HG03025 (cell line): ENCODE data around the gene LRRC23.
"Not testable (repeated sequence)": the region's sequence is repeated elsewhere in the genome, so short reads cannot be mapped to it uniquely, and the experiment has no call there.

Source experiments
- ATAC-seq: cut with Tn5 transposase; IDR thresholded peaks from one replicate; pipeline ENCODE4 v1.9.1; 2021; ENCODE audit warnings: mild to moderate bottlenecking, moderate library complexity; ENCODE audit not compliant: unreplicated experiment, low FRiP score

LRRC23 gene

DNA sequence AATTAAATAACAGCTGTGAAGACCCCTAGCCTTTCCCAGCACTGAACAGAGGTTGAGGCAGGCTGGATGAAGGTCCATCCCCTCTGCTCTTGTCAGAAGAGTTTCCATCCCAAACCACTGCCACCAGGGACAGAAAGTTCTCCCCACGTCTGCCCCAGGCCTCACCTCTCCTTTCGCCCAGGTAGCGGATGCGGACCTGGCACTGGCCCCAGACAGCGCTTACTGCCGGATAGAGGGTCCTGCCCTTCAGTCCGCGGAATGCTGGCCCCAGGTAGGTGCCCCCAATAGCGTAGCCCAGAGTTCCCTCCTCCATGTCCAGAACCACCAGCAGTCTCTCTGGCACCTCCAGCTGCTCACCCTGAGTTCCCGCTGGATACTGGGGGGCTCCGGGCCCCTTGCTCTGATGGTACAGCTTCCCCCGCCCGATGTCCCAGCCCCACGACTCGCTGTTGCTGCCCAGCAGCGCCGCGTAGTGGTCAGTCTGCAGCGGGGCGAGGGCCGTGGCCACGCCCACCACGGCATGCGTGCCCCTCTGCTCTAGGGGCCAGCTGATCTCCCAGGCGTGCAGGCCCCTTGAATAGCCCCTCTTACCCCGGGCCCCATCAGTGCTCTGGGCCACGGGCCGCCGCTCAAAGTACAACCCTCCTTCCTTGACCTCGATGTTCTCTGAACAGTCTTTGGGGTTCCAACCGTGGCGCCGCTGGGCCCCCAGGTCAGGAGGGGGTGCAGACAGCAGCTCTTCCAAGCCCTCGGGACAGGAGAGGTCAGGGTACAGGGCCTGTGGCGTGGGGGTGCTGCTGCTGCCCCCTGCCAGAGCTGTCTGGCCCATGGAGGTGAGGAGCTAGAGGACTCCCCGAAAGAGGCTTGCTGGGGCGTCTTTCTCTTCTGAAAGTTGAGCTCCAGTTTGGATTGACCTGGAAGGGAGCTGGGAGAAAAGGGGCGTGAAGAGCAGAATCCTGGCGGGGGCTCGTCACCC is 32.3 kb upstream of the LRRC23 start:
- ATAC-seq, result no peak

DNA sequence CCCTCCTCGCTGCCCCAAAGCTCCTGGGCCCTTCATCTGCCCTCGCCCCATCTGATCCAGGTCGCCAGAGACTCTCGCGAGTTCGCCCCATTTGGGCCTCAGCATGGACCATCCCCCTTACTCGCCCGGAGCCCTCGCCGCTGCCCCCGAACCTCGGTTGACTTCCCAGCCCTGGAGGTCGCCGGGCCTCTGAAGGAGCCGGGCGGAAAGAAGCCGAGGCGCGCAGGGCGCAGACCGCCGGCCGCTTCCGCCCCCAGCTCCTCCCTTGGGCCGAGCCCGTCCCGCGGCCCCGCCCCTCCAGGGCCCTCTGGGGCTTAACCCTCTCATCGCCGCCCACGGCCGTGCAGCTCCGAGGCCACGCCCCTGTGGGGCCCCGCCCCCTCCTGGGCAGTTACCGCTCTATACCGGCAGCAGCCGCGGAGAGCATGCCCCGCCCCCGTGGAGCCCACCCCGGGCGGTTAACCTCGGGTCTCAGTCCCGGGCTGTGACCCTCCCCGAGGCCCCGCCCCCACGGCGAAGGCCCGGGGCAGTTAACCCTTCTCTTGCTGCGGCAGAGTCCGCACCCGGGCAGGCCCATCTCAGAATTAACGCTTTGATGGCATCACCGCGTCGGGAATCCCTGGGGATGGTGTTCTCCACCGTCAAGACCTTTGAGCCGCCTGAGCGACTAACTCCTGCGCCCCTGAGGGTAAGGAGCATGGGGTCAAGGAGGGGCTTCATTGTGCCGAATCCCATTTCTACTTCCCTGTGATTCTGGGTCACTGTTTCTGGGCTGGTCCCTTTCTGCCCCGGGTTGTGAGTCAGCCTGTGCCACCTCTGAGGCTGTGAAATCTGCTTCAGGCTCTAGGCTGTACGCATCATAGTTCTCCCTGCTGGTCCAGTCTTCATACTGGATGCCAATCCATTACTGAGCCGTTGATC is 31.3 kb upstream of the LRRC23 start, which contains the start of gene SPSB2:
Gene SPSB2 (minus strand): TSS at position 210 of the 921 bp plus-strand sequence. CDS start 402 bp downstream, outside the sequence.
- ATAC-seq, result peak; percentile 70

DNA sequence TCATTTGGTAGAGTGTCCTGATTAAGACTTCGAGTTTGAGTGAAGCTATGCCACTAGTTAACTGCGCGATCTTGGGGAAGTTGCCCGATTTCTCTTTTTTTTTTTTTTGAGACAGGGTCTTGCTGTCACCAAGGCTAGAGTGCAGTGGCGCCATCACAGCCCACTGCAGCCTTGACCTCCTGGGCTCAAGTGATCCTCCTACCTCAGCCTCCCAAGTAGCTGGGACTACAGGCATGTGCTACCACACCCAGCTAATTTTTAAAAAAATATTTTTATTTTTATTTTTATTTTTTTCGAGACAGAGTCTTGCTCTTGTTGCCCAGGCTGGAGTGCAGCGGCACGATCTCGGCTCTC is 30.6 kb upstream of the LRRC23 start:
- not testable (repeated sequence) for ATAC-seq

DNA sequence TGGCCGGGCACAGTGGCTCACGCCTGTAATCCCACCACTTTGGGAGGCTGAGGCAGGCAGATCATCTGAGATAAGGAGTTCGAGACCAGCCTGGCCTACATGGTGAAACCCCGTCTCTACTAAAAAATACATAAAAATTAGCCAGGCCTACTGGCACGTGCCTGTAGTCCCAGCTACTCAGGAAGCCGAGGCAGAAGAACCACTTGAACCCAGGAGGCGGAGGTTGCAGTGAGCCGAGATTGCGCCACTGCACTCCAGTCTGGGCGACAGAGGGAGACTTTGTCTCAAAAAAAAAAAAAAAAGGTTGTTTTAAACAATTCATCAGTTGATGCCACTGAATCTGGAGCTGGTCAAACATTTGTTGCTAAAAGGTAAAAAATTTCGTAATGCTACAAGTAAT is 24.8 kb upstream of the LRRC23 start:
- not testable (repeated sequence) for ATAC-seq

DNA sequence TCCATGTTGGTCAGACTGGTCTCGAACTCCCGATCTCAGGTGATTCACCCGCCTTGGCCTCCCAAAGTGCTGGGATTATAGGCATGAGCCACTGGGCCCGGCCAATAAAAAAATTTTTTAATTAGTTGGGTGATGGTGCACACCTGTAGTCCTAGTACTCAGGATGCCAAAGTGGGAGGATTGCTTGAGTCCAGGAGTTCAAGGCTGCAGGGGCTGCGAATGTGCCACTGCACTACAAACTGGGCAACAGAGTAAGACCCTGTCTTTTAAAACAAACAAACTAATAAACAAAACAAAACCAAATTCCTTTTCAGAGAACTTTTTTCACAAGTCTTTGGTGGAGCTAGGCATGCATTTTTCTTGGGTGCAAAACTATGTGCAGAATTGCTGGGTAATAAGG is 21.4 kb upstream of the LRRC23 start:
- ATAC-seq, result no peak

DNA sequence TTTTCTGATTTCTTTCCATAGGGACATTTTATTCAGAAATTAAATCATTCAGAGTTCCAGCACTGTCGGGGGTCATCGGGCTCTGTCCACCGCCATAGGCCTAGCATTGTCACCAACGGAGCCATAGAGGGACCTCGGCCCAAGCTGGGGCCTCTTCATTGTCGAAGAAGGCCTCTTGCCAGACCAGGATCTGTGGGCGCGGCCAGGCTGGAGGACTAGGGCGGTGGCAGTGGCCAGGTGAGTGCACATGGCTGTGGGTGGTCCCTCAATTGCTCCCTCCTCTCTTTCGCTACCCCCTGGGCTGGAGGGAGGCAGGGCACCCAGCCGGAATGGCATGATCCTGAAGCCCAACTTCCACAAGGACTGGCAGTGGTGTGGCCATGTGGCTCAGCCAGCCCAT is 20.9 kb upstream of the LRRC23 start:
- no peak for ATAC-seq

DNA sequence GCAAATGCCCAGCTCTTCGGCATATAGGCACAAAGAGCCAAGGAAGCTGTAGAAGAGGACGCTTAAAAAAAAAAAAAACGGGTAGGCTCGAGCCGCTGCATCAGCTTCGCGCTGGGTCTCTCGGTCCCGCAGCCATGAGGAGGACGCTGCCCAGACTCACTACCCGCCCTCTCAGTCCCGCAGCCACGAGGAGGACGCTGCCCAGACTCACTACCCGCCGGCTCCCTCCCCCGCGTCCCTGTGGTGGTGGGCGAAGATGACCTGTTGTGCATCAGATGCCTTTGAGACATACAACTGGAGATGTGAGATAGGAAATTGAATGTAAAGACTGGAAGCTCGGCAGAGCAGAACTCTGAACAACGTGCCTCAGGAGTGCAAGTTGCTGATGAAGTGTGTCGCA is 20.1 kb upstream of the LRRC23 start:
- ATAC-seq, result no peak

DNA sequence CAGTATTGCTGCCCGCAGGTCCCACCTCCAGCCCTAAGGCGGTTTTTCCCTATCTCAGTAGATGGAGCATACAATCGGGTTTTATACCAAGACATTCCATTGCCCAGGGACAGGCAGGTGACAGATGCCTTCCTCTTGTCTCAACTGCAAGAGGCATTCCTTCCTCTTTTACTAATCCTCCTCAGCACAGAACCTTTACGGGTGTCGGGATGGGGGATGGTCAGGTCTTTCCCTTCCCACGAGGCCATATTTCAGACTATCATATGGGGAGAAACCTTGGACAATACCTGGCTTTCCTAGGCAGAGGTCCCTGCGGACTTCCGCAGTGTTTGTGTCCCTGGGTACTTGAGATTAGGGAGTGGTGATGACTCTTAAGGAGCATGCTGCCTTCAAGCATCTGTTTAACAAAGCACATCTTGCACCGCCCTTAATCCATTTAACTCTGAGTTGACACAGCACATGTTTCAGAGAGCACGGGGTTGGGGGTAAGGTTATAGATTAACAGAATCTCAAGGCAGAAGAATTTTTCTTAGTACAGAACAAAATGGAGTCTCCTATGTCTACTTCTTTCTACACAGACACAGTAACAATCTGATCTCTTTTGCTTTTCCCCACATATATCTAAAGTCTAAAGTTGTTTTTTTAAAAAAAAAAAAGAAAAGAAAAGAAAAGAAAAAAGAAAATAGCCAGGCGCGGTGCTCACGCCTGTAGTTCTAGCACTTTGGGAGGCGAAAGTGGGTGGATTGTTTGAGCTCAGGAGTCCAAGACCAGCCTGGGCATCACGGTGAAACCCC is 18.2 kb upstream of the LRRC23 start:
- not testable (repeated sequence) for ATAC-seq

DNA sequence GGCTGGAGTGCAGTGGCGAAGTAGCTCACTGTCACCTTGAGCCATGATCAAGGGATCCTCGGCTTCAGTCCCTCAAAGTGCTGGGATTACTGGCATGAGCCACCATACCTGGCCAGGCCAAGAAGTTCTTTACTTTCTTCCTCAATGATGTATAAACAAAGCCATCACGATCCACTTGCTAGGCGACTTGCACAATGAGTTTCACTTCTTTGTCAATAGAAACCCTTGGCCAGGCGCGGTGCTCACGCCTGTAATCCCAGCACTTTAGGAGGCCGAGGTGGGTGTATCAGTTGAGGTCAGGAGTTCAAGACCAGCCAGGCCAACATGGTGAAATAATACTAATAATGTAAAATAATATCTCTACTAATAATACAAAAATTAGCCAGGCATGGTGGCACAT is 17.2 kb upstream of the LRRC23 start:
- no peak for ATAC-seq

DNA sequence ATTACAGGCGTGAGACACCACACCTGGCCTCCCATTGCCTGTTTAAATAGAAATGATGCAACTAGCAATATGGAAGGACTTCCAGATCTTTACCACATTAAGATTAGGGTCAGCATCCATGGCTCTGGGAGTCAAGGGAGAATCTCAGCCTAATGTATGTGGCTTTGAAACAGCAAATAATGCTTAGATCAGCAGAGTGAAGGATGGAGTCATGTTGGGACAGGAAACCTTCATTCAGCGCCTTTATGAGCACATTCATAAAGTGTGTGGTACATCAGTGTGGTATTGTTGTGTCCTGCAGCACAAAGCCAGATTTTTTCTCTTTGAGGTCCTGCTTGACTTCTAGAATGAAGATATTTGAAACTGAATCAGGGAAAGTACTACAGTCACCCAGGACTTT is 16.3 kb upstream of the LRRC23 start:
- no peak for ATAC-seq

DNA sequence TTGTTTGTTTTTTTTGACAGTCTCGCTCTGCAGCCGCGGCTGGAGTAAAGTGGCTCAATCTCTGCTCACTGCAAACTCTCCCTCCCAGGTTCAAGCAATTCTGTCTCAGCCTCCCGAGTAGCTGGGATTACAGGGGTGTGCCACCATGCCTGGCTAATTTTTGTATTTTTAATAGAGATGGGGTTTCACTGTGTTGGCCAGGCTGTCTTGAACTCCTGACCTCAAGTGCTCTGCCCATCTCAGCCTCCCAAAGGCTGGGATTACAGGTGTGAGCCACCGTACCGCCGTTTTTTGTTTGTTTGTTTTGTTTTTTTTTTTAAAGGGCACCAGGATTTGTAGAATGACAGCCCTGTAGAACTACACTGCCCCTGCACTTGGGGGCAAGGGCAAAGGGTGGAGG is 15.8 kb upstream of the LRRC23 start:
- ATAC-seq, result not testable (repeated sequence)

DNA sequence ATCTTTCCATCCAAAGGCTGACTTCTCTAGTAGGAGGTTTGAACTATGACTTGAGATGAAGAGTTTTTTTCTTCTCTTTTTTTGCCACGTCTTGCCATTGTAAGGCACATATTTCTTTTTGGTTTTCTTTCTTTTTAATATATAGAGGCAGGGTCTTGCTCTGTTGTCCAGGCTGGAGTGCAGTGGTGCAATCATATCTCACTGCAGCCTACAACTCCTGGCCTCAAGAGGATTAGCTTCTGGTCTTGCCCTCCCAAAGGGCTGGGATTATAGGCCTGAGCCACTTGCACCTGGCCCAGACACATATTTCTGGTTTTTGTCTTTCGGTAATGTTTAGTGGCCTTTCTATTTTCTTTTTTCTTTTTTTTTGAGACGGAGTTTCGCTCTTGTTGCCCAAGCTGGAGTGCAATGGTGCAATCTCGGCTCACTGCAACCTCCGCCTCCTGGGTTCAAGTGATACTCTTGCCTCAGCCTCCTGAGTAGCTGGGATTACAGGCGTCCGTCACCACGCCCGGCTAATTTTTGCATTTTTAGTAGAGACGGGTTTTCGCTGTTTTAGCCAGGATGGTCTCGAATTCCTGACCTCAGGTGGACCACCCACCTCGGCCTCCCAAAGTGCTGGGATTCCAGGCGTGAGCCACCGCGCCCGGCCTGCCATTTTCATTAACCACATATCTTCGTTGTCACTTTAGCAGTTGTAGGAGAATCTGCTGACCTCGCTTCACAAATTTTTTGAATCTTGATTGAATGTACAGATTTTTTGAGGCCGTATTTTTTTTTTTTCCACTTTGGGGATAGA is 14.6 kb upstream of the LRRC23 start:
- not testable (repeated sequence) for ATAC-seq

DNA sequence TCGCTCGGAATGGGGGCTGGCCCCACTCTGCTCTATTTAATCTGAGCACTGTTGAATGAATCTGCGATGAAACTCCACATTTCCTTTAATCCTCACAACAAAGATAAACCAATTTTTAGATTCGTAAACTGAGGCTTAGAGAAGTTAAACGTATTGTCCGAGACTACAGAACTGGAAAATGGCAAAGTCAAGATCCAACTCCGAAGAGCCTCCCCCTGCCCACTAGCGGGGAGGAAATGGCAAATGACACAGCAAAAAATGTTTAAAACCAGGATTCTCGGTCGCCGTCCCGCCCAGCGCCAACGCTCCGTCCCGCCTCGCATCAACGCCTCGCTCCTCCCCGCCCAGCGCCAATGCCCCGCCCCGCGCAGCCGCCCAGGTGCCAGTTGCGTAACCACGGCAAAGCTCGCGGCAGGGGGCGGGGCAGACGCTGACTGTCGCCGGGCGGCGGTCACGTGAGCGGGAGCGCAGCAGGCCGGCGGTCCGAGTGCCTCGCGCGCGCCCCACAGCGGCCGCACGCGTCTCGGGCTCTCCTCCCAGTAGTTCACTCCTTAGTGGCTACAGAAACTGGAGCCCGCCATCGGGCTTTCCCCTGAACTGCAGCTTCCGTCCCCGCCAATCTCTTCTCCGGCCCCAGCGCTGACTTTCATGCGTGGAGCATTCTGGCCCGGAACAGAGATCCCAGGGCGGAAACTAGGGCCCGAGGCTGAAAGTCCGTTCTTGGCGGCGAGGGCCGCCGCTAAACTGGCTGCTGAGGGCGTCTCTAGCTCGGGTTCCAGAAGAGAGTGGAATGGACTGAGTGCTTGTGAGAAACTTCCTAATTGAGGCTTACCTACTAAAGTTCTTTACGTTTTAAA is 13.6 kb upstream of the LRRC23 start:
- ATAC-seq, result peak; percentile 88

DNA sequence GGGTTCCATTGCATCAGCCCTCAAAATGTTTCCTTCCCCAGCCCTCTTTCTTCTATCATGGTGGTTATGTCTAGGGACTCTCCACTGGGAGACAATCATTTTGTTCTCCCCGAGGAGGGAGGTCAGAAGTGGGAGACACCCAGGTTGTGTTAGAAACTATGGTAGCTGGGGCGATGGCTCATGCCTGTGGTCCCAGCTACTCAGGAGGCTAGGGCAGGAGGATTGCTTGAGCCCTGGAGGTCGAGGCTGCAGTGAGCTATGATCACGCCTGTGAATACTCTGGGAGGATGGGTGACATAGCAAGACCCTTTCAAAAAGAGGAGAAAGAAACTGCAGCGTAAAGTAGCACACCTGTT is 13.0 kb upstream of the LRRC23 start:
- no peak for ATAC-seq

DNA sequence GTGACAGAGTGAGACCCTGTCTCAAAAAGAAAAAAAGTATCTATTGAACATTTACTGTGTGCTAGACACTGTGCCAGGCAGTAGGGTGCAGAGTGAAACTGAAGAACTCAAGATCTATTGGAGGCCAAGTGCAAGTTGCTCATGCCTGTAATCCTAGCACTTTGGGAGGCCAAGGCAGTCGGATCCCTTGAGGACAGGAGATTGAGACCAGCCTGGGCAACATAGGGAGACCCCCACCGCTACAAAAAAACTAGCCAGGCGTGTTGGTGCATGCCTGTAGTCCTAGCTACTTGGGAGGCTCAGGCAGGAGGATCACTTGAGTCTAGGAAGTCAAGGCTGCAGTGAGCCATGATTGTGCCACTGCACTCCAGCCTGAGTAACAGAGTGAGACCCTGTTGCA is 11.9 kb upstream of the LRRC23 start:
- not testable (repeated sequence) for ATAC-seq

DNA sequence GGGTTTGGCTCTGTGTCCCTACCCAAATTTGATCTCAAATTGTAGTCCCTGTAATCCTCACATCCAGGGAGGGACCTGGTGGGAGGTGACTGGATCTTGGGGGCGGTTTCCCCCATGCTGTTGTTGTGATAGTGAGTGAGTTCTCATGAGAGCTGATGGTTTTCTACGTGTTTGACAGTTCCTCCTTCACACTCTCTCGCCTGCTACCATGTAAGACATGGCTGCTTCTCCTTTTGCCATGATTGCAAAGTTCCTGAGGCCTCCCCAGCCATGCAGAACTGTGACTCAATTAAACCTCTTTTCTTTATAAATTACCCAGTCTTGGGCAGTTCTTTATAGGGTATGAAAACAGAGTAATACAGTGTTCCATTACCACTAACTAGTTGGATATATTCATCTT is 10.3 kb upstream of the LRRC23 start:
- no peak for ATAC-seq

DNA sequence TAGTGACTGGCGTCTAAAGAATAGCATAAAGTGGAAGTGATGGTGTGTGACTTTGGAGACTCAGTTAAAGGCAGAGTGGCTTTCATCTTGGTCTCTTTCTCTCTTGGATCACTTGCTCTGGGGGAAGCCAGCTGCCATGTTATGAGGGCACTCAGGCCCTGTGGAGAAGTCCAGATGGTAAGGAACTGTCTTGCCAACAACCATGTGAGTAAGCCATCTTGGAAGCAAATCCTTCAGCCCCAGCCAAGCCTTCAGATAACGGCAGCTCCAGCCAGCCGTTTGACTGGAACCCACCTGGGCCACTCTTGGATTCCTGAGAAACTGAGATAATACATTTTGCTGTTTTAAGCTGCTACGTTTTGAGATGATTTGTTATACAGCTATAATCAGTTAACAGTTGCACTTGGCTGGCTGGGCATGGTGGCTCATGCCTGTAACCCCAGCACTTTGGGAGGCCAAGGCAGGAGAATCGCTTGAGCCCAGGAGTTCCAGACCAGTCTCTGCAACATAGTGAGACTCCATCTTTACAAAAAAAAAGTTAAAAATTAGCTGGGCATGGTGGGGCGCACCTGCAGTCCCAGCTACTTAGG is 7.7 kb upstream of the LRRC23 start:
- ATAC-seq, result no peak

DNA sequence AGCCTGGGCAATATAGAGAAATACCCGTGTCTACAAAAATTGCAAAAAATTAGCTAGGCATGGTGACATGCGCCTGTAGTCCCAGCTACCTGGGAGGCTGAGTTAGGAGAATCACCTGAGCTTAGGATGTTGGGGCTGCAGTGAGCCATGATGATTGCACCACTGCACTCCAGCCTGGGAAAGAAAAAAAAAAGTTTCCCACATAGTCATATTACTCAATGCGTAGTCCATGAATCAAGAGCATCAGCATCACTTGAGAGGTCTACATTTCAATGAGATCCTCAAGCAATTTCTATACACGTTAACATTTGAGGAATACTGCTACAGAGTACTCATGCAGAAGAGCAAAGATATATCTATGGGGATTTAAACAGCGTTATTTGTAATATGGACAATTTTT is 5.2 kb upstream of the LRRC23 start:
- no peak for ATAC-seq
